DMS79 (cell line): ENCODE measurements around the gene POU6F2.

Experiments
- DNase-seq: peaks from one replicate; lab custom pipeline; 2025; lab: John Stamatoyannopoulos, UW

POU6F2 gene

DNA sequence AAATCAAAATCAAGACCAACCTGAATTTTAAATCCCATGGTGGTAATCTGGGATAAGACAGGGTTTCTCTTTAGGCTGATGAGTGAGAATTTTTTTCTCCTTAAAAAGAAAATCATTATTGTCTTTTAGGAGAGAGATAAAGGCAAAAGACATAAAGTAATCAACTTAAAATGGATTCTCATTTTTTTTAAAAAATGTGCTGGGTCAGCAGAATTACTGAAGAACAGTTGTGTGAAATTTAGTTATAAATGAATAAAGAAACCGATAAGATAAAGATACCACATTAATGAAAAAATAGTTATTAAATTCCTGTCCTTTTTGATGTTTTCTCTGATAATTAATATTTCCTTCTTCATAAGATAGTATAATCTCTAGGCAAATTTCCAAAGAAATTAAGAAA lies 427.2 kb downstream of the POU6F2 start:
- DNase-seq = no peak

DNA sequence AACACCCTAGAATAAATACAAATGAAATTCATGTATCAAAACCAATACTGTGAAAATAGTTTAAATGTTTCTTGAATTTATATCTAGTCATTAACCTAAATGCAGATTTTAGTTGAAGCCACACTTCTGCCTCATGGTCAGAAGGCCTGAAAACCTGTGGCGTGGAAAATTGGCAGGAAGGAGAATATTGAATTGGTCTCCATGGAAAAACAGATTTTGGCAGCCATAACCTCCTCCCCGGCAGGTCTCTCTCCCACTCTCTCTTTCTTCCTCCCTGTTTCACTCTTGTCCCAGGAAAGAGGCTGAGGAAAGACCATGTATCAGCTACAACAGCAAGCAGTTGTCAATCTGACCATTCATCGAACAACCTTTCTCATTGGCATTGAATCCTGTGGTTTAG lies 427.9 kb downstream of the POU6F2 start:
- no peak for DNase-seq

DNA sequence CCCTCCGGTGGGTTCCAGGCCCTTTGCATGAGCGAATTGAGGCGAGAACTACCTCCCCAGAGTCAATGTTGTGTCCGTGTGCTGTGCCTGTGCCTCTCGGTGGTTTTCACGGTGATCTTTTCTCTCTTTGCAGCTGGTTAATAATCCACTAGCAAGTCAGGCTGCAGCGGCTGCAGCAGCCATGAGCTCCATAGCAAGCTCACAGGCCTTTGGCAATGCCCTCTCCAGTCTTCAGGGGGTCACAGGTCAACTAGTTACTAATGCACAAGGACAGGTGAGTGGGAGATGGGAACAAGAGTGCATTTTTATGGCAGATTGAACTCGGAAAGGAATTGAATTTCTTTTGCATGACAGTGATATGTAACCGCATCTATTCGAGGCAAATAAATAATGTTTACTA lies 428.8 kb downstream of the POU6F2 start:
- no peak for DNase-seq

DNA sequence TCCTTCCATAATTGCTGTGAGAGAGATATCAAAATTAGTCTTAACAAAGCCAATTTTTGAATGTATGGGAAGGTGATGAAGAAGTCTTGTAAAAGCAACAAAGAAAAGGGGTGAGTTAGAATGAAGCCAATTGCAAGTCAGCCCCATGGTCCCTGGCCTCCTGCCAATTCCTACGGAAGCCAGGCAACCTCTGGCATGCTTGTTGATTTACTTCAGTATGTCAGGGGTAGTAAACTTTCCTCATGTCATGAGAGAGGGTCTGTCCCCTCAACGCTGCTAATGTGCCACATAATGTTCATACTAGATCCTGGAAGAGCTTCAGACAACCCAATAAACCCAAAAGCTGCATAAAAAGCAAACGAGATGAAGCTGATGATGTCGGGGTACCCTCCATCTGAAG lies 429.4 kb downstream of the POU6F2 start:
- DNase-seq = no peak

DNA sequence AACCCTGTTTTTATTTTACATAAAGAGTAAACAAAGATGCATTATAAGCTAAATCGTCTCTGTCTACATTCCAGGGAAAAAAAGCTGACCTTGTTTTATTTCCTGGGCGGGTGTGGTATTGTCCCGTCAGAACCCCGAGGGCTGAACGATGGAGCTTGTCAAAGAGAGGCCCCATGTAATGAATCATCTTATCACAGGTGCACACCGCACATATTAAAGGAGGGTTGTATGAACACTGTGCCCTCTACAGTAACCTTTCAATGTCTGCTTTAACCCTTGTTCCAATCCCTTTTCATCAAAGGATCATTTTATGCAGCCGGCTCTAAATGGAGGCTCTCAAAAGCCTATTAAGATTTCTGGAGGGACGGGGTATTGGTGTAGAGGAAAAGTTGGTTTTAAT lies 430.0 kb downstream of the POU6F2 start:
- no peak for DNase-seq

DNA sequence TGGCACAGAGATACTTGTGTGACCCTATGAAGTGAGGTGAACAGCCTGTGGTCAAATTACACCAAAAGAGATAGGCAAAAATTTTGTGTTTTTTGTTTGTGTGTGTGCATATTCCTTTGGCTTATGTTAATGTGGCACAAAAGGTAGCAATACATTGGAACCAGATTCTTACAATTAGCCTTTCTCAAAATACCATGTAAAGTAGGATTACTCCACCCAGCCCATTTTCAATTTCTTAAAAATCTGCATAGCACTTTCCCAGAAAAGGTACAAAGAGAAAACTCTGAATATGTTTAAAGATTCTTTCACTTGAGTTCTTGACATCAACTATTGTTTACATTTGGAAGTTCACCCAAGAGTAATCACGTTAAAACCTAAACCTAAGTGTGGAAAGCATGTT lies 431.2 kb downstream of the POU6F2 start:
- DNase-seq = no peak

DNA sequence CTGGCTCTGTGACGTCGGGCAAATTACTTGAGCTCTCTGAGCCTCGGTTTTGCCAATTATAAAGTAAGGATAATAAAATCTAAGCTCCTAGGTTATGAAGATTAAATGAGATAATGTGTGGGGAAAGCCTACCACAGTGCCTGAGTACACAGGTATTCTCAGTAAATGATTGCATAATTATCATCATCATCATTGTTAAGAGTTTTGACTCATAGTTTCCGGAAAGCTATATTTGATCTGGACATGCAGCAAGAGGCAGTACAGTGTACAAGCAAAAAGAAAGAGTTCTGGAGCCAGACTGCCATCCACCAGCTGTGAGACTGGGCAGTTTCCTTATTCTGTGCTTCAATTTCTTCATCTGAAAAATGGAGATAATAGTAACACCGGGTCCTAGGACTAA lies 432.9 kb downstream of the POU6F2 start:
- no peak for DNase-seq

DNA sequence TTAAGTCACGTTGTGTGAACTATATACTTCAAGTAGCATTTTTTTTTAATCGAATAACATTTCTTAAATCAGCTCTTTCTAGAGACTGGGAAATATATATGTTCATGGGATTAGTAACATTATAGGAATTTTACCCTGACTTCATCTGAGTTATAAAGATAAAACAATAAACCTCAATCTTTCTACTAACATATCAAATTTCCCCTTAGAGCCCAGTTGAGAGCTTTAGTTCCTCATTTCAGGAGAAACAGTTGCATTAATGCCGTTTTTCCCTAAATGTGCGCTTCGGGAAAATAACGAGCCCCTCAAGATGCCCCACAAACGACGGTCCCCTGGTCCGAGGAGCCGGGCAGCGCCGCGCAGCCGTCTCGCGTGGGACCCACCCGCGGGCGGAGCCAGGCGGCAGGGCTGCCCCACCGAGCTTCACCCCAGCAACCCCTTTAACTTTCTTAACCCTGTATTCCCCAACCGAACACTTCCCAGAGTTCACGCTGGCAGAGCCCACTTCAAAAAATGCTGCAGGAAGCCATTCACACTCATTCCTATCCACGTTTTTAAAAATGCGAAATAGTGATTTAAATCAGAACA lies 436.0 kb downstream of the POU6F2 start:
- DNase-seq = no peak

DNA sequence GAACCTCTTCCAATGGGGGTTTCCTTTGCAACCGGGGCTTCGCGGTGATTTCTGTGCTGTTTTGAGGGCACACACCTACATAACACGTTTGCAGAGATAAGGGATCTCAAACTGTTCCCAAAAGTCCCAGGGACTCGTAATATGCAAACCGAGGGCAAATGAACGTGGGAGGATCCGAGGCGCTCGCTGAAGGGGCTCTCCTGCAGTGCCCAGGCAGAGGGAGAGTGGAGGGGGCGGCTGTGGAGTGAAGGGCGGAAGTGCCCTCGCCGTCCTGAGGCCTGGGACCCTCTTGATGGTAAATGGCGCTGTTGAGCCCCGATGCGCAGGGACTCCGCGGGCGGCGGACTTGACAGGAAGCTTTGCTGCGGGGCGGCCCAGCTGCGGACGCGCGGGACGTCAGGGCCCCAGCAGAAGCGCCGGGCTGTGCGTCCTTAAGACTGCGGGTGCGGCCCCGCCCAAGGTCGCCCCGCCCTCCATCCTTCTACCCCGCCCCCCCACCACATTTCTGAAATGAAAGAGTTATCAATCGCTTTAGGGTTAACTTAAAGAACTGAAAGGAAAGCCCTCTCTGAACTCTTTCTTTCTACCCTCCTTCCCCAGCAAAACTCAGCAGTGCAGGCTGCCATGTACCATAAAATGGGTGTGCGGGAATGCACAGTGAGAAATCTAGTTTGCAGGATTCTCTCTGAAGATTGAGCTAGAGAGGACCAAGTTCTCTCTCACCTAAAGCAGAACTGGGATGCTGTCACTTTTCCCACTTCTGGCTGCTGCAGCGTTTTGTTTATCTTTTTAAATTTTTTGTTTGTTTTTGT lies 436.7 kb downstream of the POU6F2 start:
- peak; percentile 15 for DNase-seq

DNA sequence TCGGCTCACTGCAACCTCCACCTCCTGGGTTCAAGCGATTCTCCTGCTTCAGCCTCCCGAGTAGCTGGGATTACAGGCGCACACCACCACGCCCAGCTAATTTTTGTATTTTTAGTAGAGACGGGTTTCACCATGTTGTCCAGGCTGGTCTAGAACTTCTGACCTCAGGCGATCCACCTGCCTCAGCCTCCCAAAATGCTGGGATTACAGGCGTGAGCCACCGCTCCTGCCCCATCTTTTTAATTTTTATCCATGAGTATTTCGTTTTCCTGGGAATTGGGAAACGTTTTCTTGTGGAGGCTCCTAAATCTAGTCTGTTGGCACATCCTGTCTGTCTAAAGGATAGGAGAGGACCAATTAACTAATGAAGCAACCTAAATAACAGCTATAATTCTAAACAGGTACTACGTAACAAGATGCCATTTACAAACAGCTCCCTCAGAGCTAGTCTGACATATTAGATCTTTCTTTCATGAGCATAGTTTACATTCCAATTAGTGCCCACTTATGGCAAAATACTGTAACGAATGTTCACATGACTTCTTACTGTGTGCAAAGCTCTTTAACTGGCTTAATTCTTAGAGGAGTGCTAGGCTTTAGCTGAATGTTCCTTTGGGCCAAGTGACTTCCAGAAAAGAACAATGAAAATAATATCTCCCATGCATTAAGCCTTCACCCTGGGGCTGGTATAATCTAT lies 437.5 kb downstream of the POU6F2 start:
- DNase-seq = no peak

DNA sequence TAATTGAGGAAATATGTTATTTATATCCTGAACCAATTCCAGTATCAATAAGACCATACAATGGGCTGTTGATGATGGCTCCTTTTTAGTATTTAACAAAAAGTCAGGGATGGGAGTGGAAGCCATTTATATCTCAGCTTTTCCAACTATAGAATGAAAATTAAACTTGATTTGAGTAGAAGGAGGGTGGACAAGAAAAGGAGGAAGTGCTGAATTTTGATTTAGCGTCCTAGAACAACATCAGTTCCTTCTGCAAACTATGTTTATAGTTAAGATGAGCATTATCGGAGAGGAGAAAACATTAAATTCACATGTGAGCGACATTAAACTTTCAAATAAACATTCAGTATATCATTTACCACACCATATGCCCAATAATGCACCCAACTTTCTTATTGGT lies 439.2 kb downstream of the POU6F2 start:
- no peak for DNase-seq

DNA sequence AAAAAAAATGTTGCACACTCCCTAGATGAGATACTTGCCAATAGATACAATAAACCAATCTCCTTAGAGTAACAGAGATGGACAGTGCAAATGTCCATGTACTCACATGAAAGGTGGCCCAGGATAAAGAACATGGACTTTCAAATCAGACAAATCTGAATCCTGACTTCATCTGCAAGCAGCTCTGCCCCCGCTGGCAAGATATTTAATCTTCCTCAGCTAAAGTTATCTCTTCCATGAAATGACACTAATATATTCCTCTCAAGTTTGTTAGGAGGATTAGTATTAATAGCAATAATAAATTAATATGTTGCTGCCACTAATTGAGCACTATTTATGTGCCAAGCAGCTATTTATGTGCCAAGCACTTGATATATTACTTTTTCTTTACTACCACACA lies 439.9 kb downstream of the POU6F2 start:
- no peak for DNase-seq

DNA sequence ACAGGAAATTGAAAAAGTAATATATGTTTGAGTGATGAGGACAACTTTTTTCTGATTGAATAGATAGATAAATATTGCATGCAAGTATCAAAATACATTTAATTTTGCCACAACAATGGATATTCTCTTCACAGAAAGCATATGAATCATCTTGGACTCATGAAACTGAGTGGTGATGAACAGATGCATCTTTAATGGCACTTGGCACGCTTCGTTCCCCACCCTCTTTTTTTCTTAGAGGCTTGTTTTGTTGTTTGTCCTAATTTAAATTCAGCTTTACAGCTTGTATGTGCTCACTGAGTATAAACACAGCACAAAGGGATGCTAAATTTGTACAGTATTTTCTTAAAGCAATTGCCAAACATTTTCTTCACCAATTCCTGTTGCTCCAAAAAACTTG lies 443.5 kb downstream of the POU6F2 start:
- no peak for DNase-seq

DNA sequence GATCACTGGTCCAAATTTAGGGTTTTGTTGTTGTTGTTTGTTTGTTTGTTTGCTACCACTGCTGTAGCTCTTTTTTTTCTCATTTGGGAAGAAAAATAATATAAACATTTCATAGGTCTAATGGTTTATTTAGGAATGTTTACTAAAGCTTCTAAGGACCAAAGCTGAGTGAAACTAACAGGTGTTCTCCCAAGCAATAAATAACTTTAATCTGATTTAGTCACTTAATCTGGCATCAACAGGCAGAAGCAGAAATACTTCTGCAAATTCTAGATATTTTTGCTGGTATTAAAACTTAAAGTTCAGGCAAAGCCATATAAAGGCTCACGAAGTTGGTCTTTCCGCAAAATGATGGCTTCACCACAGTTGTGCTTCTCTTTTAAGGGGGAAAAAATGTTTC lies 444.0 kb downstream of the POU6F2 start:
- no peak for DNase-seq

DNA sequence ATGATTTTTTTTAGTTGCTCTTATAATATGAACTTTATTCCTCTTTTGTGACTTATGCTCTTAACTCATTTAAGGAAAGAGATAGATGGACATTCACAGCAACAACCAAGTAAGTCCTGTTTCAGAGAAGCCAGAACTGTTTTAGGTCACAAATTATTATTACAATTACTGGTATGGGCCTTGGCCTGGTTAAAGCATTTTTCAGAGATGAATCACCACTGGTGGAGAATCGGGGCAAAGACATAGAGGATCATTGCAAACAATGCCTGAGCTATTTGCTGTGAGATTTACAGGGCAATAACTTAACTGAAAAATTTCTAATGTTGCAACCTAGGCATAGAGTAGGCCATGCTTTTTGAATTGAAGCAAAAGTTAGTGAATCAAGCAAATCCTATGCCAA lies 450.5 kb downstream of the POU6F2 start:
- no peak for DNase-seq

DNA sequence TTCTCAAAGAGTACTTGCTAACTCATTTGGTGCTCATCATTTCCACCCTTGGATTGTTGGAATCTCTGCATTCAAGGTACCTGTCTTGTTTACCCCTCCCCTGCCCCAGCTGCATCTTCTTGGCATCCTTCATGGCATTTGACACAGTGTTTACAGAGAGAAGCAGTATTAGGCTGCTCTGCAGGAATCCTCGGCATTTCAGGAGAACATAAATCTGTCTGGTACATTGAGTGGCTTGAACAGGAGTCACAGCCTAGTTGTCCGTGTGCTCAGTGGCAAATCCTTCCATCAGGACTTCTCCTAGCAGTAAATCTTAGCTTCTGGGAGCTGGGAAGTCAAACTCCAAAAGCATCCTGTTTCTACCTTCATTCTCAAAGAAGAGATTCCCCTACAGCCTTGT lies 451.7 kb downstream of the POU6F2 start:
- no peak for DNase-seq

DNA sequence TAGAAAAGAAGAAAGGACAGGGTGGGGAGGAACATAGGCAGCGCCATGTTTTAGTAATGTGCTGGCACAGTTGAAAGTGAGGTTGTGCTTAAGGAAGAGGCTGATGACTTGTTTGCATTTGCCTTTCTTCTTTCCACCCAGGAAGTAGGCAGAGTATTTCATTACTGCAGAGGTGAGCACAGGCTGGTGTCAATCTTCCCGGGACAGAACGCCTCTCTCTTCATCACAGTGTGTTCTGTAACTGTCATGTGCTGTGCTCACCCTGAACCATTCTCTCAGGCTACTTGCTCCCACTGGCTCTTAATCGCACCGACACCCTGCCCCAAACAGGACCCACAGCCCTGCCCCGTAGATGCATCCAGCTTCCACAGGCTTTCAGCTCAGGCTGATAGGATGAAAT lies 452.7 kb downstream of the POU6F2 start:
- DNase-seq = no peak

DNA sequence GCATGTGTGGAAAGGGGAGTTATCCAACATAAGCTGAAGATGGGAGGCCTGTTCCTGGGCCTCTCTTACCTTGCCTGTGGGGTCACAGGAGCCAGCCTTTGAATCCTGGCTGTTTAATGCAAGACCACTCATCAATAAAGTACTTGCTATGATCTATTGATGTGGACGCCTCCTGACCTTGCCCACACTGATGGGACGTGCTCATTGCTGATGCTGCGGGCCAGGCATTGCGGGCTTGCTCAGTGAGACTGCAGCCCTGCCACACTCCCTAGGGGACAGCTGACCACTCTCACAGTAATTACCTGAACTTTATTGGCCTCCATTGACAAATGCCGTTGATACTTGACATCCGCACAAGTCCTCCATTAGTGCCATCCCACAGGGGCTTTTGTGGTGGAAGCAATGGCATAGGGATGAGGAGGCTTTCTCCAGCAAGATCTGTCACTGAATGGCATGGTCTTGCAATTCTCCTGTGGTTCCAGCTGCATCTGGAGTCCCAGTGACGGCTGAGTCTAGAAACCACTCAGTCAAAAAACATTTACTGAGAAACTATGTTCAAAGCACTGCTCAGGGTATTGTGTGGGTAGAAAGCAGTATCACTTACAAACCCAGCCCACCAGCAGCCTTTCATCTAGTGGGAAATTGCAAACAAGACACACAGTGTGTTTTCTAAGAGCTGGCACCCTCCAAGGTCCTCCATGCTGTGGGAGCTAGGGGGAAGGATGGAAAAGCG lies 453.4 kb downstream of the POU6F2 start:
- DNase-seq = no peak

DNA sequence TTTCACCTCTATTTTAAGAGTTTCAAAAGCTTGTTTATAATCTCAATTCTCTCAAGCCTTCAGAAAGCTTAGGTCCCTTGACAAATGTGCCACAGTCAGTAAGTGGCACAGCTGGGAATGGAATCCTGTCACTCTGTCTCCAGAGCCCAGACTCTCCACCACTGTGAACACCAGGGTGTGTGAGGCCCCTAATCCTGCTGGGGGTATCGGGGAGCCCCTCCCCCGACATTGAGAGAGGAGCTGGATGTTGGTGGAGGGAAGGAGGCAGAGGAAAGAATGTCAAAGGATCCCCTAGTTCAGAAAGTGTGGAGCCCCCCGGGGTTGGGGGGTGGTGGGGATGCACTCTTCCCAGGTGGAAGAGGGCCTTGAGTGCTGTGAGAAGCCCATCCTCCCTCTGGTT lies 454.7 kb downstream of the POU6F2 start:
- no peak for DNase-seq

DNA sequence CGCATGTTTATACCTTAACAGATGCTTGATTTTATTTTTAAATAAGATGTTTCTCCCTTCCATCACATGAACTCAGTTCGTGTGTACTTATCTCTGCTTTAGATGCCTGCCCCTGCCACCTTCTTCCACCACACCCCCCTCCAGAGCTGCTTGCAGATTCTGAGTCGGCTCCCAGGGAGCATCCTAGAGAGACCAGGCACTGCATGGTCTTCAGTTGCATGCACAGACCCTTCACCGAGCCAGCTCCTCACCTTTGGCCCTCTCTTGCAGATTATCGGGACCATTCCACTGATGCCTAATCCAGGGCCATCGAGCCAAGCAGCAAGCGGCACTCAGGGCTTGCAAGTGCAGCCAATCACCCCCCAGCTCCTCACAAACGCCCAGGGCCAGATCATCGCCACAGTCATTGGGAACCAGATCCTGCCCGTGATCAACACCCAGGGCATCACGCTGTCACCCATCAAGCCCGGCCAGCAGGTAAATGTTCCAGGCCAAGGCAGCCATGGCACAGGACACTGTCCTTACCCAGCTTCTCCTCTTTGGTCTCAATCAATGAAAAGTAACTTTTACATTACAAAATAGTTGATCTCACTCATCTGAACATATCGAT lies 455.2 kb downstream of the POU6F2 start:
- DNase-seq = no peak

DNA sequence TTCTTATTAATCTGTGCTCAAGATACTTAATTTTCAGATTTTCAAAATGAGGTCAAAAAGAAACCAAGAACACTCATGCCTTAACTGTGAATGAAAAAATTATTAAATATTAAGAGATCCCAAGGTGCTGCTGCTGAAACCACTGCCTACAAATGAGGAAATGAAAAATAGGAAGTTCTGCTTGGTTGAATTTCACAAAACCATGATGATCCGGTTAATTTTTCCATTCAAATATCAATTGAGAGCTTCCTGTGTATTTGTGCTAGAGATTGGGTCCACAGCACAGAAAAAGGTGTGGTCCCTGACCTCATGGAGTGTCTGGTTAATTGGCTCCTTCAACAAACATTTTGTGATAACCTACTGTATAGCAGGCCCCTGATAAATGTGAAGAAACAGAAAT lies 455.8 kb downstream of the POU6F2 start:
- DNase-seq = no peak

DNA sequence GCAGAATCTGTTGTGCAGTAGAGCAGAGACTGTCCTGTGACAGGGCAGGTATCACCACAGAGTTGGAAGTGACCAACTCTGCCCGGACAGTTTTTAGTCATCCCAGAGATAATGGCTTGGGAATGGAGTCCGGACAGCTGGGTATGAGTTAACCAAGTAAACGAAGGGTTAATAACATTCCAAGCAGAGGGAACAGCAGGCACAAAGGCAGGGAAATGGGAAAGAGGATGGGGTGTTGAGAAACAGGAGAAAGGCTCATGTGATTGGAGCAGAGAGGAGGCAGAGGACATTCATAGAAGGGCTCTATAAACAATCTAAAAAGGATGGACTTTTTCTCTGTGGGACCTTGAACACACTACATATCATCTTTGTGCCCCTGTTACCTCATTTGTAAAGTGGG lies 456.3 kb downstream of the POU6F2 start:
- no peak for DNase-seq
